HepG2 (cell line): ENCODE measurements around the gene SLC25A43. TPM values are rescaled to one million over a fixed set of nuclear protein-coding genes. Genes with fewer than 3 reads are reported as not detected.
A peak's percentile ranks its signal among the peaks of the same experiment; 100 is the strongest.

Experiments used
- CAMTA2 ChIP-seq: sonication (generic); formaldehyde crosslinking; IDR thresholded peaks from 2 replicates; pipeline ENCODE4 v1.4.0; 2020; ENCODE audit warnings: mild to moderate bottlenecking, missing genetic modification reagents, borderline replicate concordance
- FOXA3 ChIP-seq: IDR thresholded peaks from 2 replicates; pipeline ENCODE4 v1.6.1; 2016; ENCODE audit warnings: missing genetic modification reagents, missing compliant biosample characterization
- GATAD2A ChIP-seq: IDR thresholded peaks from 2 replicates; pipeline ENCODE4 v1.6.1; 2016
- KDM4B ChIP-seq: sonication (generic); formaldehyde crosslinking; IDR thresholded peaks from 2 replicates; pipeline ENCODE4 v1.4.0; 2020; ENCODE audit warnings: missing genetic modification reagents
- MATR3 ChIP-seq: sonication (generic); formaldehyde crosslinking; IDR thresholded peaks from 2 replicates; pipeline ENCODE4 v1.4.0; 2020; ENCODE audit warnings: missing genetic modification reagents
- RBM39 ChIP-seq: fragments of 200-400 bp; formaldehyde crosslinking; IDR thresholded peaks from one replicate; pipeline ENCODE4 v1.6.1; 2018; ENCODE audit warnings: antibody characterized with exemption, mild to moderate bottlenecking, low read depth, low read length; ENCODE audit not compliant: poor library complexity, severe bottlenecking
- RORA ChIP-seq: sonication (generic); formaldehyde crosslinking; IDR thresholded peaks from 2 replicates; pipeline ENCODE4 v1.5.0; 2020; ENCODE audit warnings: mild to moderate bottlenecking, missing genetic modification reagents, moderate library complexity
- SP4 ChIP-seq: sonication (generic); formaldehyde crosslinking; IDR thresholded peaks from 2 replicates; pipeline ENCODE4 v1.8.1; 2023; ENCODE audit warnings: mild to moderate bottlenecking, missing genetic modification reagents
- ZKSCAN1 ChIP-seq: fragments of 150-350 bp; IDR thresholded peaks from 2 replicates; pipeline ENCODE4 v1.6.1; 2014; ENCODE audit warnings: low read length
- ZNF589 ChIP-seq: sonication (generic); formaldehyde crosslinking; conservative IDR thresholded peaks from 2 replicates; pipeline ENCODE4 v1.8.0; 2022; ENCODE audit warnings: mild to moderate bottlenecking, moderate library complexity, missing genetic modification reagents
- ZSCAN31 ChIP-seq: sonication (generic); formaldehyde crosslinking; IDR thresholded peaks from 2 replicates; pipeline ENCODE4 v1.5.0; 2020; ENCODE audit warnings: low read depth, mild to moderate bottlenecking, missing genetic modification reagents
- polyA plus RNA-seq, 8 experiments: library from polyadenylated mRNA; depleted of rRNA in 3 of 8; stranded (reverse) in 7 of 8; unstranded in 1 of 8; fragments of >200 nt; fragmentation: Illumina TruSeq in 4 of 8; extraction: Trizol in 4 of 8; gene quantifications; 2 replicates each; pipeline versions ENCODE4 v1.2.1 to v1.2.3, GENCODE V29; 2011 to 2016; ENCODE audit warnings: low read depth in 4 of 8, missing spikeins in 1 of 8, mixed read lengths in 1 of 8; ENCODE audit not compliant: insufficient read depth in 1 of 8
- total RNA-seq, 5 experiments: library from RNA; depleted of rRNA; stranded (reverse); fragments of >200 nt; fragmentation: Illumina TruSeq; extraction: Trizol; gene quantifications; 2 replicates each; pipeline ENCODE4 v1.2.3, GENCODE V29; 2016; ENCODE audit warnings: low read depth in 1 of 5
- TF ChIP-seq, protein P1 (sequence below): IDR thresholded peaks from 2 replicates; pipeline ENCODE4 v1.6.1; 2016
- TF ChIP-seq, protein P2 (sequence below): sonication (generic); formaldehyde crosslinking; IDR thresholded peaks from 2 replicates; pipeline ENCODE4 v1.8.0; 2022; ENCODE audit warnings: mild to moderate bottlenecking, missing genetic modification reagents
- TF ChIP-seq, protein P3 (sequence below): sonication (generic); formaldehyde crosslinking; IDR thresholded peaks from 2 replicates; pipeline ENCODE4 v1.4.0; 2020; ENCODE audit warnings: missing genetic modification reagents
- TF ChIP-seq, protein P4 (sequence below): sonication (generic); formaldehyde crosslinking; conservative IDR thresholded peaks from 2 replicates; pipeline ENCODE4 v1.4.0; 2020; ENCODE audit warnings: mild to moderate bottlenecking, missing genetic modification reagents, moderate library complexity
- TF ChIP-seq, protein P5 (sequence below): sonication (generic); formaldehyde crosslinking; IDR thresholded peaks from 2 replicates; pipeline ENCODE4 v1.4.0; 2020; ENCODE audit warnings: missing genetic modification reagents, mild to moderate bottlenecking, borderline replicate concordance

SLC25A43 gene
- total and polyA plus RNA-seq, 2 of the 13 experiments (the other 11 are each of a cell fraction or from before 2014, with no cell fraction given), result 5.8 to 13.2 TPM

DNA sequence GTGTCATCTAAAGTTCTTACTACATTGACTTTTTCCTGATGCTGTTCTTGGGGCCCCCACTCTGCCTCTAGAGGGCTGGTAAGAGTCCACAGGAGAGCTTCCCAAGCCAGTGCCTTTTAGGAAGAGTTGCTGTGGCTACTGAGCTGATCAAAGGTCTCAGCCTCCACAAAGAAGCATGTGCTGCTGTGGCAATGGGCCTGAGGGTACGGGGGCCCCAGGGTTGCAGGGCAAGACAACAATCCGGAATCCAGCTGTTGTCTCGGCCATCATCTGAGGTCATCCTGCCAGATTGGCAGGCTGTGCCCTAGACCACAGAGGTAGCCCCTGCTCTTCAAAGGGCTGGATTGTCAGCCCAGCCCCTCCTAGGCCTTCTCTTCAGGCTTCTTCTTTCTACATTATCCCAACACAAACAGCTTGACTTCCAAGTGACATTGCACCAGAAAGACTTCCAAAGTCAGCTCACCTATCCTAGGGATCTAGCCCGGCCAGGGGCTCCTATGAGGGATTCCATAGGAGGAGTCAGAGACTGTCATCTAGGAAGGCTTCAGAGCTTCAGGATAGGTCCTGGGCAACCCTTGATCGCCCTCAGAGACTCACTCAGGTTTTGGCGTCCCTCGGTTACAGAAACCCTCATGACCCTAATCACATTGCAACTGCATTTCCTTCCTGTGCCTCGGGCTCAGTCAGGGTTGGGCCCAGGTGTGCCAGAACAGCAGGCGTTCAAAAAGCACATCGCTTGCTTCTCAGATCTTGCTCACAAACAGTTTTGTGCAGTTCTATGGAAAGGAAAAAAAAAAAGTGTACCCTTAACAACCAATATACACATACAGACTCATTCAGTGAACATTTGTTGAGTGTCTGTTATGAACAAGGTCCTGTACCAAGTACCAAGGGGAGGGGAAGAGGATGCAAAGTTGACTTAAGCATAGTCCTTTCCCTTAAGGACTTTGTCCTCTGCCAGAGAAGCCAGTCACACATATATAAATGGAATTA lies 96.9 kb downstream of the SLC25A43 start (continued):
- TF ChIP-seq, protein P1, sequence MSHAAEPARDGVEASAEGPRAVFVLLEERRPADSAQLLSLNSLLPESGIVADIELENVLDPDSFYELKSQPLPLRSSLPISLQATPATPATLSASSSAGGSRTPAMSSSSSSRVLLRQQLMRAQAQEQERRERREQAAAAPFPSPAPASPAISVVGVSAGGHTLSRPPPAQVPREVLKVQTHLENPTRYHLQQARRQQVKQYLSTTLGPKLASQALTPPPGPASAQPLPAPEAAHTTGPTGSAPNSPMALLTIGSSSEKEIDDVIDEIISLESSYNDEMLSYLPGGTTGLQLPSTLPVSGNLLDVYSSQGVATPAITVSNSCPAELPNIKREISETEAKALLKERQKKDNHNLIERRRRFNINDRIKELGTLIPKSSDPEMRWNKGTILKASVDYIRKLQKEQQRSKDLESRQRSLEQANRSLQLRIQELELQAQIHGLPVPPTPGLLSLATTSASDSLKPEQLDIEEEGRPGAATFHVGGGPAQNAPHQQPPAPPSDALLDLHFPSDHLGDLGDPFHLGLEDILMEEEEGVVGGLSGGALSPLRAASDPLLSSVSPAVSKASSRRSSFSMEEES (CRISPR knock-in tag), result peak; percentile 38; the same call in 1 of the 2 replicates
- TF ChIP-seq, protein P2, sequence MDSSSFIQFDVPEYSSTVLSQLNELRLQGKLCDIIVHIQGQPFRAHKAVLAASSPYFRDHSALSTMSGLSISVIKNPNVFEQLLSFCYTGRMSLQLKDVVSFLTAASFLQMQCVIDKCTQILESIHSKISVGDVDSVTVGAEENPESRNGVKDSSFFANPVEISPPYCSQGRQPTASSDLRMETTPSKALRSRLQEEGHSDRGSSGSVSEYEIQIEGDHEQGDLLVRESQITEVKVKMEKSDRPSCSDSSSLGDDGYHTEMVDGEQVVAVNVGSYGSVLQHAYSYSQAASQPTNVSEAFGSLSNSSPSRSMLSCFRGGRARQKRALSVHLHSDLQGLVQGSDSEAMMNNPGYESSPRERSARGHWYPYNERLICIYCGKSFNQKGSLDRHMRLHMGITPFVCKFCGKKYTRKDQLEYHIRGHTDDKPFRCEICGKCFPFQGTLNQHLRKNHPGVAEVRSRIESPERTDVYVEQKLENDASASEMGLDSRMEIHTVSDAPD, result no peak
- TF ChIP-seq ZKSCAN1 (no peak), CAMTA2 (no peak), GATAD2A (peak; percentile 68), SP4 (CRISPR knock-in tag) (0 out of 2 replicates have a peak, but pooled peaks have one; percentile 20), RBM39 (no peak), MATR3 (no peak), ZNF589 (no peak), ZSCAN31 (CRISPR knock-in tag) (no peak), FOXA3 (0 out of 2 replicates have a peak, but pooled peaks have one; percentile 23), RORA (CRISPR knock-in tag) (no peak), KDM4B (no peak)
- TF ChIP-seq, protein P3, sequence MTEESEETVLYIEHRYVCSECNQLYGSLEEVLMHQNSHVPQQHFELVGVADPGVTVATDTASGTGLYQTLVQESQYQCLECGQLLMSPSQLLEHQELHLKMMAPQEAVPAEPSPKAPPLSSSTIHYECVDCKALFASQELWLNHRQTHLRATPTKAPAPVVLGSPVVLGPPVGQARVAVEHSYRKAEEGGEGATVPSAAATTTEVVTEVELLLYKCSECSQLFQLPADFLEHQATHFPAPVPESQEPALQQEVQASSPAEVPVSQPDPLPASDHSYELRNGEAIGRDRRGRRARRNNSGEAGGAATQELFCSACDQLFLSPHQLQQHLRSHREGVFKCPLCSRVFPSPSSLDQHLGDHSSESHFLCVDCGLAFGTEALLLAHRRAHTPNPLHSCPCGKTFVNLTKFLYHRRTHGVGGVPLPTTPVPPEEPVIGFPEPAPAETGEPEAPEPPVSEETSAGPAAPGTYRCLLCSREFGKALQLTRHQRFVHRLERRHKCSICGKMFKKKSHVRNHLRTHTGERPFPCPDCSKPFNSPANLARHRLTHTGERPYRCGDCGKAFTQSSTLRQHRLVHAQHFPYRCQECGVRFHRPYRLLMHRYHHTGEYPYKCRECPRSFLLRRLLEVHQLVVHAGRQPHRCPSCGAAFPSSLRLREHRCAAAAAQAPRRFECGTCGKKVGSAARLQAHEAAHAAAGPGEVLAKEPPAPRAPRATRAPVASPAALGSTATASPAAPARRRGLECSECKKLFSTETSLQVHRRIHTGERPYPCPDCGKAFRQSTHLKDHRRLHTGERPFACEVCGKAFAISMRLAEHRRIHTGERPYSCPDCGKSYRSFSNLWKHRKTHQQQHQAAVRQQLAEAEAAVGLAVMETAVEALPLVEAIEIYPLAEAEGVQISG (CRISPR knock-in tag), result peak; percentile 13; the same call in 1 of the 2 replicates
- TF ChIP-seq, protein P4, sequence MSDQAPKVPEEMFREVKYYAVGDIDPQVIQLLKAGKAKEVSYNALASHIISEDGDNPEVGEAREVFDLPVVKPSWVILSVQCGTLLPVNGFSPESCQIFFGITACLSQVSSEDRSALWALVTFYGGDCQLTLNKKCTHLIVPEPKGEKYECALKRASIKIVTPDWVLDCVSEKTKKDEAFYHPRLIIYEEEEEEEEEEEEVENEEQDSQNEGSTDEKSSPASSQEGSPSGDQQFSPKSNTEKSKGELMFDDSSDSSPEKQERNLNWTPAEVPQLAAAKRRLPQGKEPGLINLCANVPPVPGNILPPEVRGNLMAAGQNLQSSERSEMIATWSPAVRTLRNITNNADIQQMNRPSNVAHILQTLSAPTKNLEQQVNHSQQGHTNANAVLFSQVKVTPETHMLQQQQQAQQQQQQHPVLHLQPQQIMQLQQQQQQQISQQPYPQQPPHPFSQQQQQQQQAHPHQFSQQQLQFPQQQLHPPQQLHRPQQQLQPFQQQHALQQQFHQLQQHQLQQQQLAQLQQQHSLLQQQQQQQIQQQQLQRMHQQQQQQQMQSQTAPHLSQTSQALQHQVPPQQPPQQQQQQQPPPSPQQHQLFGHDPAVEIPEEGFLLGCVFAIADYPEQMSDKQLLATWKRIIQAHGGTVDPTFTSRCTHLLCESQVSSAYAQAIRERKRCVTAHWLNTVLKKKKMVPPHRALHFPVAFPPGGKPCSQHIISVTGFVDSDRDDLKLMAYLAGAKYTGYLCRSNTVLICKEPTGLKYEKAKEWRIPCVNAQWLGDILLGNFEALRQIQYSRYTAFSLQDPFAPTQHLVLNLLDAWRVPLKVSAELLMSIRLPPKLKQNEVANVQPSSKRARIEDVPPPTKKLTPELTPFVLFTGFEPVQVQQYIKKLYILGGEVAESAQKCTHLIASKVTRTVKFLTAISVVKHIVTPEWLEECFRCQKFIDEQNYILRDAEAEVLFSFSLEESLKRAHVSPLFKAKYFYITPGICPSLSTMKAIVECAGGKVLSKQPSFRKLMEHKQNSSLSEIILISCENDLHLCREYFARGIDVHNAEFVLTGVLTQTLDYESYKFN (CRISPR knock-in tag), result peak; percentile 82
- TF ChIP-seq, protein P5, sequence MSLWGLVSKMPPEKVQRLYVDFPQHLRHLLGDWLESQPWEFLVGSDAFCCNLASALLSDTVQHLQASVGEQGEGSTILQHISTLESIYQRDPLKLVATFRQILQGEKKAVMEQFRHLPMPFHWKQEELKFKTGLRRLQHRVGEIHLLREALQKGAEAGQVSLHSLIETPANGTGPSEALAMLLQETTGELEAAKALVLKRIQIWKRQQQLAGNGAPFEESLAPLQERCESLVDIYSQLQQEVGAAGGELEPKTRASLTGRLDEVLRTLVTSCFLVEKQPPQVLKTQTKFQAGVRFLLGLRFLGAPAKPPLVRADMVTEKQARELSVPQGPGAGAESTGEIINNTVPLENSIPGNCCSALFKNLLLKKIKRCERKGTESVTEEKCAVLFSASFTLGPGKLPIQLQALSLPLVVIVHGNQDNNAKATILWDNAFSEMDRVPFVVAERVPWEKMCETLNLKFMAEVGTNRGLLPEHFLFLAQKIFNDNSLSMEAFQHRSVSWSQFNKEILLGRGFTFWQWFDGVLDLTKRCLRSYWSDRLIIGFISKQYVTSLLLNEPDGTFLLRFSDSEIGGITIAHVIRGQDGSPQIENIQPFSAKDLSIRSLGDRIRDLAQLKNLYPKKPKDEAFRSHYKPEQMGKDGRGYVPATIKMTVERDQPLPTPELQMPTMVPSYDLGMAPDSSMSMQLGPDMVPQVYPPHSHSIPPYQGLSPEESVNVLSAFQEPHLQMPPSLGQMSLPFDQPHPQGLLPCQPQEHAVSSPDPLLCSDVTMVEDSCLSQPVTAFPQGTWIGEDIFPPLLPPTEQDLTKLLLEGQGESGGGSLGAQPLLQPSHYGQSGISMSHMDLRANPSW, result no peak
